Esophagus squamous epithelium (tissue), 5 donors: ENCODE data around the gene WNK1. TPM values are rescaled to one million over a fixed set of nuclear protein-coding genes. Genes with fewer than 3 reads are reported as not detected.
A peak's percentile ranks its signal among the peaks of the same experiment; 100 is the strongest.

ENCODE experiments used
- DNase-seq: peaks from one replicate; lab custom pipeline; 2025; lab: John Stamatoyannopoulos, UW
- H3K27ac ChIP-seq, 4 donors: fragments of 200-600 bp; sonication (generic); one replicate each; pipeline ENCODE4 v1.5.1; 2016 to 2019; ENCODE audit warnings: mild to moderate bottlenecking in 1 of 4
- H3K27me3 ChIP-seq, 4 donors: fragments of 200-600 bp; sonication (generic); 1 replicate in 3 of 4; 2 replicates in 1 of 4; pipeline versions ENCODE4 v1.5.1 to v1.6.0; 2017 to 2021; ENCODE audit warnings: antibody characterized with exemption in 1 of 4
- H3K36me3 ChIP-seq, 3 donors: fragments of 200-600 bp; sonication (generic); one replicate each; pipeline ENCODE4 v1.5.1; 2016 to 2019
- H3K4me1 ChIP-seq, 3 donors: fragments of 200-600 bp; sonication (generic); one replicate each; pipeline ENCODE4 v1.5.1; 2017 to 2019
- H3K4me3 ChIP-seq, 4 donors: fragments of 200-600 bp; sonication (generic); 1 replicate in 3 of 4; 2 replicates in 1 of 4; pipeline ENCODE4 v1.5.1; 2016 to 2019; ENCODE audit warnings: mild to moderate bottlenecking in 2 of 4, moderate library complexity in 1 of 4
- H3K9me3 ChIP-seq, 3 donors: fragments of 200-600 bp; sonication (generic); one replicate each; pipeline ENCODE4 v1.5.1; 2016 to 2019
- CTCF ChIP-seq, 6 experiments: fragments of 450-650 bp in 4 of 6; fragments of 200-600 bp in 2 of 6; sonication (generic) in 2 of 6; IDR thresholded peaks; one replicate each; pipeline ENCODE4 v1.5.1; 2016 to 2019; ENCODE audit warnings: antibody characterized with exemption in 6 of 6, mild to moderate bottlenecking in 4 of 6, moderate library complexity in 4 of 6
- POLR2A ChIP-seq, 4 donors: fragments of 450-650 bp; IDR thresholded peaks; one replicate each; pipeline ENCODE4 v1.6.1; 2017; ENCODE audit warnings: antibody characterized with exemption in 4 of 4, mild to moderate bottlenecking in 4 of 4, moderate library complexity in 3 of 4
- WGBS, 2 donors: methylation state at CpG; one replicate each; pipeline ENCODE4 v1.1.5; 2018; 5-methylcytosine and 5-hydroxymethylcytosine counted together
- intact Hi-C: fragments of 100-400 bp; cut with DNase I; formaldehyde crosslinking; loops from one replicate; pipeline ENCODE4 v1.15.0; 2022
- total RNA-seq, 4 donors: library from RNA; depleted of rRNA; stranded (reverse); fragments of >200 nt; gene quantifications; one replicate each; pipeline ENCODE4 v1.1.0, GENCODE V29; 2016
- donor health status: DM: yes; HTN: yes; CAD: no.

The WNK1 gene
- total RNA-seq, 4 donors from 2014 or later = 120 to 269 (median 204) TPM

- no peak for TF ChIP-seq POLR2A (IDR thresholded peaks at IDR 0.05)
- TF ChIP-seq CTCF (IDR thresholded peaks at IDR 0.05) = peak in 2 of 6 experiments; percentile 4 to 37
- H3K4me1 ChIP-seq = peaks cover 6 to 63% (median 14%) of the 10 kb centered on the region in 3 donors
- DNase-seq = no peak
- no peaks in the 10 kb centered on the region for H3K27me3 ChIP-seq
- peak overlapping the region; percentile 99 to 100 (median 100) for H3K27ac ChIP-seq
- no peaks in the 10 kb centered on the region for H3K9me3 ChIP-seq
- peak overlapping the region; percentile 75 to 92 (median 82) for H3K4me3 ChIP-seq
- 0 to 1% methylated on average over 6 to 14 of the region's 63 CpGs for WGBS, 2 donors
- intact Hi-C loops = loop anchor here (5.0 to 10.0 kb wide), 3 partner anchors 61 to 182 kb away; no protein-coding TSS in a partner anchor
- H3K36me3 ChIP-seq = no peaks in the 10 kb centered on the region
These were observed 1.5 kb downstream of the WNK1 start for GRCh38 chr12:753611-754472.

GRCh38 chr12:754473-754820, 2.1 kb downstream of the WNK1 start:
- Histone ChIP-seq H3K4me3 (peak overlapping the region; percentile 75 to 92 (median 82)), H3K27me3 (no peaks in the 10 kb centered on the region), H3K4me1 (peaks cover 6 to 66% (median 14%) of the 10 kb centered on the region in 3 donors), H3K27ac (peak overlapping the region; percentile 99 to 100 (median 100)), H3K36me3 (no peaks in the 10 kb centered on the region), H3K9me3 (no peaks in the 10 kb centered on the region)
- WGBS, 2 donors = 0 to 1% methylated on average over 5 of the region's 5 CpGs
- intact Hi-C loops = loop anchor here (5.0 to 10.0 kb wide), 3 partner anchors 60 to 182 kb away; no protein-coding TSS in a partner anchor
- TF ChIP-seq POLR2A (IDR thresholded peaks at IDR 0.05) = no peak
- no peak for TF ChIP-seq CTCF (IDR thresholded peaks at IDR 0.05)
- DNase-seq = no peak

GRCh38 chr12:754851-755562, 2.6 kb downstream of the WNK1 start:
- Histone ChIP-seq H3K9me3 (no peaks in the 10 kb centered on the region), H3K4me1 (peaks cover 6 to 66% (median 14%) of the 10 kb centered on the region in 3 donors), H3K27ac (peak overlapping the region; percentile 99 to 100 (median 100)), H3K36me3 (no peaks in the 10 kb centered on the region), H3K4me3 (peak overlapping the region; percentile 75 to 92 (median 82)), H3K27me3 (no peaks in the 10 kb centered on the region)
- no peak for DNase-seq
- intact Hi-C loops = loop anchor here (5.0 to 10.0 kb wide), 3 partner anchors 60 to 183 kb away; no protein-coding TSS in a partner anchor
- 1 to 2% methylated on average over 7 of the region's 7 CpGs for WGBS, 2 donors
- TF ChIP-seq POLR2A (IDR thresholded peaks at IDR 0.05) (no peak), CTCF (IDR thresholded peaks at IDR 0.05) (peak; percentile 13 to 78 (median 58))

- TF ChIP-seq CTCF (IDR thresholded peaks at IDR 0.05) = no peak
- TF ChIP-seq POLR2A (IDR thresholded peaks at IDR 0.05) = no peak
- H3K4me3 ChIP-seq = no peak overlapping the region
- H3K9me3 ChIP-seq = no peaks in the 10 kb centered on the region
- no peaks in the 10 kb centered on the region for H3K27me3 ChIP-seq
- H3K36me3 ChIP-seq = peaks cover 0 to 13% (median 0%) of the 10 kb centered on the region in 3 donors
- peaks cover 0 to 92% (median 6%) of the 10 kb centered on the region in 3 donors for H3K4me1 ChIP-seq
- no CpG with 5 or more reads among the region's 1 CpG for WGBS, 2 donors
- no peak for DNase-seq
- H3K27ac ChIP-seq = no peak overlapping the region
- intact Hi-C loops = loop anchor here (10.0 kb wide), 2 partner anchors 55 to 115 kb away; no protein-coding TSS in a partner anchor
These were observed 7.2 kb downstream of the WNK1 start for GRCh38 chr12:759628-760027.
